Chondrocyte (in vitro differentiated cells): ENCODE data around the gene APOB. TPM values are rescaled to one million over a fixed set of nuclear protein-coding genes. Genes with fewer than 3 reads are reported as not detected.

Source experiments
- DNase-seq: peaks from one replicate; pipeline ENCODE4 v3.0.0; 2021; ENCODE audit warnings: mixed read lengths, low spot score
- H3K27ac Mint-ChIP-seq: one replicate; pipeline ENCODE4 v1.8.0; 2021; ENCODE audit warnings: mild to moderate bottlenecking, moderate library complexity, mixed read lengths; ENCODE audit not compliant: unreplicated experiment
- H3K27me3 Mint-ChIP-seq: 2 replicates; pipeline ENCODE4 v1.8.0; 2021; ENCODE audit warnings: low read depth, mixed read lengths
- H3K36me3 Mint-ChIP-seq: 2 replicates; pipeline ENCODE4 v1.8.0; 2021; ENCODE audit warnings: low read depth, mixed read lengths
- H3K4me1 Mint-ChIP-seq: 2 replicates; pipeline ENCODE4 v1.8.0; 2021; ENCODE audit warnings: low read depth, mild to moderate bottlenecking, mixed read lengths
- H3K4me3 Mint-ChIP-seq: one replicate; pipeline ENCODE4 v1.8.0; 2021; ENCODE audit warnings: mild to moderate bottlenecking, moderate library complexity, mixed read lengths; ENCODE audit not compliant: unreplicated experiment
- H3K9me3 Mint-ChIP-seq: 2 replicates; pipeline ENCODE4 v1.8.0; 2021; ENCODE audit warnings: low read depth, mixed read lengths
- total RNA-seq: library from RNA; stranded (reverse); gene quantifications from 3 replicates; pipeline ENCODE4 v1.2.1, GENCODE V29; 2021
- TF ChIP-seq, protein P1 (sequence below): fragments of 200-600 bp; sonication (generic); IDR thresholded peaks from 2 replicates; pipeline ENCODE4 v1.5.0; 2021; ENCODE audit warnings: antibody characterized with exemption, mild to moderate bottlenecking, moderate library complexity

Gene APOB
- total RNA-seq, 1 donor from 2014 or later = 0.32 TPM

GRCh38 chr2:21037671-21038108 lies 6.2 kb downstream of the APOB start:
- Mint-ChIP-seq H3K4me3 (no peak overlapping the region), H3K4me1 (peaks cover 36% of the 10 kb centered on the region), H3K27ac (no peak overlapping the region), H3K36me3 (peaks cover 5% of the 10 kb centered on the region), H3K9me3 (no peaks in the 10 kb centered on the region), H3K27me3 (peaks cover 2% of the 10 kb centered on the region)
- no peak for DNase-seq
- TF ChIP-seq, protein P1, sequence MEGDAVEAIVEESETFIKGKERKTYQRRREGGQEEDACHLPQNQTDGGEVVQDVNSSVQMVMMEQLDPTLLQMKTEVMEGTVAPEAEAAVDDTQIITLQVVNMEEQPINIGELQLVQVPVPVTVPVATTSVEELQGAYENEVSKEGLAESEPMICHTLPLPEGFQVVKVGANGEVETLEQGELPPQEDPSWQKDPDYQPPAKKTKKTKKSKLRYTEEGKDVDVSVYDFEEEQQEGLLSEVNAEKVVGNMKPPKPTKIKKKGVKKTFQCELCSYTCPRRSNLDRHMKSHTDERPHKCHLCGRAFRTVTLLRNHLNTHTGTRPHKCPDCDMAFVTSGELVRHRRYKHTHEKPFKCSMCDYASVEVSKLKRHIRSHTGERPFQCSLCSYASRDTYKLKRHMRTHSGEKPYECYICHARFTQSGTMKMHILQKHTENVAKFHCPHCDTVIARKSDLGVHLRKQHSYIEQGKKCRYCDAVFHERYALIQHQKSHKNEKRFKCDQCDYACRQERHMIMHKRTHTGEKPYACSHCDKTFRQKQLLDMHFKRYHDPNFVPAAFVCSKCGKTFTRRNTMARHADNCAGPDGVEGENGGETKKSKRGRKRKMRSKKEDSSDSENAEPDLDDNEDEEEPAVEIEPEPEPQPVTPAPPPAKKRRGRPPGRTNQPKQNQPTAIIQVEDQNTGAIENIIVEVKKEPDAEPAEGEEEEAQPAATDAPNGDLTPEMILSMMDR = no peak

GRCh38 chr2:21036708-21037670 lies 6.9 kb downstream of the APOB start:
- H3K9me3 Mint-ChIP-seq = no peaks in the 10 kb centered on the region
- H3K27me3 Mint-ChIP-seq = peaks cover 2% of the 10 kb centered on the region
- no peak for DNase-seq
- peaks cover 29% of the 10 kb centered on the region for H3K4me1 Mint-ChIP-seq
- H3K4me3 Mint-ChIP-seq = no peak overlapping the region
- H3K27ac Mint-ChIP-seq = no peak overlapping the region
- TF ChIP-seq, protein P1 = no peak
- H3K36me3 Mint-ChIP-seq = peaks cover 5% of the 10 kb centered on the region

- Mint-ChIP-seq H3K36me3 (peaks cover 5% of the 10 kb centered on the region), H3K4me3 (no peak overlapping the region), H3K9me3 (no peaks in the 10 kb centered on the region), H3K4me1 (peaks cover 25% of the 10 kb centered on the region), H3K27me3 (peaks cover 2% of the 10 kb centered on the region), H3K27ac (no peak overlapping the region)
- TF ChIP-seq, protein P1 = no peak
- DNase-seq = no peak
Observed at GRCh38 chr2:21035974-21036707, 7.7 kb downstream of the APOB start.

- Mint-ChIP-seq H3K27ac (no peak overlapping the region), H3K4me1 (peaks cover 25% of the 10 kb centered on the region), H3K36me3 (peaks cover 5% of the 10 kb centered on the region), H3K9me3 (peaks cover under 1% of the 10 kb centered on the region), H3K27me3 (peaks cover 4% of the 10 kb centered on the region), H3K4me3 (no peak overlapping the region)
- TF ChIP-seq, protein P1 = no peak
- DNase-seq = no peak
Observed at GRCh38 chr2:21035282-21035973, 8.4 kb downstream of the APOB start.

- Mint-ChIP-seq H3K9me3 (peaks cover 4% of the 10 kb centered on the region), H3K27me3 (peaks cover 7% of the 10 kb centered on the region), H3K4me1 (peaks cover 22% of the 10 kb centered on the region), H3K27ac (no peak overlapping the region), H3K4me3 (no peak overlapping the region), H3K36me3 (peaks cover 5% of the 10 kb centered on the region)
- TF ChIP-seq, protein P1 = no peak
- no peak for DNase-seq
Observed at GRCh38 chr2:21034972-21035279, 8.9 kb downstream of the APOB start.
